Erythroblast (primary cell): Measurements from ENCODE around the gene LTA.
A peak's percentile ranks its signal among the peaks of the same experiment; 100 is the strongest.

Experiments
- DNase-seq, 2 experiments: peaks; one replicate each; lab custom pipeline; 2025; lab: John Stamatoyannopoulos, UW
- GATA1 ChIP-seq: IDR thresholded peaks from 2 replicates; pipeline ENCODE4 v1.6.1; 2011; ENCODE audit warnings: low read depth, mild to moderate bottlenecking, control low read depth, low read length, moderate library complexity
- POLR2A ChIP-seq: IDR thresholded peaks from 2 replicates; pipeline ENCODE4 v1.6.1; 2011; ENCODE audit warnings: mild to moderate bottlenecking, low read length

Gene LTA

DNA sequence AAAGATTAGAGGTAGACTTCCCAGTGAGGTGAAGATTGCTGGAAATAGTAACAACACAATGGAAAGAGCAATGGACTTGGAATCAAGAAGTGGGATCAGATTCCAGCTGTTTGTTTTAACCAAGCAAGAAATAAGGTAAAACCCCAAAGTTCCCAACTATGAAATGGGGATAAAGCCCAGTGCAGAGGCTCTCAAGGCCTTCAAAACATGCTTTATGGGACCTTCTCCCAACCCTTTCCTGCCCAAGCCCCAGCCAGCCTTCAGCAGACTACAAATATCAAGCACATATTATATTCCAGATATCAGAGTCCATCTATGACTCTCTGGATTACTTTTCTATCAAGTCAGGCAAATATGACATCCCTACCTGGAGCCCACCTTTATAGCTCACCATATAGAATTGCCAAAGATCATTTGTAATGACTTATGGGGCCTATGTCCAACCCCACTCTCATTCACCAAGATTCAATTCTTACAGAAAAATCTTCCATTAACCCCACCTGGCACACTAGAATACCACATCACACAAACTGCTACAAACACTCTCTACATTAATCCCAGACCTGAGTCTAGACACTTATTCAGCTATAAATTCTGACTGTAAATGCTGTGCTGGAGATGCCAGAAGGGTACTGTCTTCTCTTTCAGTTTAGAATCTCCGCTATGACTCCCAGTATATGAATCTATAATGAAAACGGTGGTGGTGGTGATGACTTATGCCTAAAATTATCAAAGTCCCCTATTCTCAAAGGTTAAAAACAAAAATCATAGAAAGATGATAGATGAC lies 36.4 kb upstream of the LTA start:
- TF ChIP-seq GATA1 (no peak), POLR2A (no peak)
- DNase-seq = no peak

- TF ChIP-seq GATA1 = no peak
- TF ChIP-seq POLR2A = no peak
- DNase-seq = no peak
Observed at GRCh38 chr6:31538805-31539400, 33.2 kb upstream of the LTA start.

DNA sequence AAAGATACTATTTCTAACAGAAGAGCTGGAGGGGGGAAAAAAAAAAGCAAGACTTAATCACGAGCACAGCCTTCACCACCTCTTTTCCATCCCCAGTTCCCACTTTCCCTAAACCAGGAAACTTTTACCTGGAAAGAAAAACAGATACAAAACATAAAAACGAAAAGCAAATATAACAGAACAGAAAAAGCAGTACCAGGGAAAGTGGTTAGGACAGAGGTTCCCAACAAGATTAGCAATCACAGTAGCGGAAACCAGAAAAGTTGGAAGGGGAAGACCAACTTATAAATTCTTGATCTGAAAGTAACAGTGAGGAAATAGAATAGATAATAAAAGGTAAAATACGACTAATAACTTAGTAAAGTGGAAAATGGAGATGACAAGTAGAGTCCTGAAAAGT lies 31.4 kb upstream of the LTA start:
- no peak for TF ChIP-seq POLR2A
- TF ChIP-seq GATA1 = no peak
- no peak for DNase-seq

DNA sequence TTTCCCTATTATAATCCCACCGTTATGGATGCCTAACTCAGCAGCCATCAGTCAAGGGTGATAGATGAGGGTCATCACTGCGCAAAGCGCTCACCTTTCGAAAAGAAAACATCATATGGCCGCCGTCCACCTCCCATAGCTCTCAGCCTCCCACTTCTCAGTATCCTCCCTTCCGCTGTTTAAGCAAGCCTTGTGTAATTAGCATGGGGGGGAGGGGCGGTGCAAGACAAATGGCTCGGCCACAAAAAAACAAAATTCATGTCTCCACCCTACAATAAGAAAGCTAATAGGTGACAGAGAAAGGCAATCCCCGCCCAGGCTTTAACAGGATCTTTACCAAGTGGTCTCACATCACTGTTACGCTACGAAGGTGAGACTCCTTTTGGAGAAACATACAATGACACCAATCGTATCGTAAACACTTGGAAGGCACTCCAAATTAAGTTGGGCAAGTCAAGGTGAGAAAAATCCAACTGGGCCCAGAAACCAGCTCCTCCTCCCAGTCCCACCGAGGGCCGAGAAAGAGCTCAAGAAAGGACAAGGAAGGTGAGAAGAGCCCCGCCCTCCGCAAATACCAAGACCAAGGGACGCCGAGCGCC lies 30.9 kb upstream of the LTA start:
- TF ChIP-seq GATA1 = no peak
- no peak for TF ChIP-seq POLR2A
- peak; percentile 79 to 83 for DNase-seq

DNA sequence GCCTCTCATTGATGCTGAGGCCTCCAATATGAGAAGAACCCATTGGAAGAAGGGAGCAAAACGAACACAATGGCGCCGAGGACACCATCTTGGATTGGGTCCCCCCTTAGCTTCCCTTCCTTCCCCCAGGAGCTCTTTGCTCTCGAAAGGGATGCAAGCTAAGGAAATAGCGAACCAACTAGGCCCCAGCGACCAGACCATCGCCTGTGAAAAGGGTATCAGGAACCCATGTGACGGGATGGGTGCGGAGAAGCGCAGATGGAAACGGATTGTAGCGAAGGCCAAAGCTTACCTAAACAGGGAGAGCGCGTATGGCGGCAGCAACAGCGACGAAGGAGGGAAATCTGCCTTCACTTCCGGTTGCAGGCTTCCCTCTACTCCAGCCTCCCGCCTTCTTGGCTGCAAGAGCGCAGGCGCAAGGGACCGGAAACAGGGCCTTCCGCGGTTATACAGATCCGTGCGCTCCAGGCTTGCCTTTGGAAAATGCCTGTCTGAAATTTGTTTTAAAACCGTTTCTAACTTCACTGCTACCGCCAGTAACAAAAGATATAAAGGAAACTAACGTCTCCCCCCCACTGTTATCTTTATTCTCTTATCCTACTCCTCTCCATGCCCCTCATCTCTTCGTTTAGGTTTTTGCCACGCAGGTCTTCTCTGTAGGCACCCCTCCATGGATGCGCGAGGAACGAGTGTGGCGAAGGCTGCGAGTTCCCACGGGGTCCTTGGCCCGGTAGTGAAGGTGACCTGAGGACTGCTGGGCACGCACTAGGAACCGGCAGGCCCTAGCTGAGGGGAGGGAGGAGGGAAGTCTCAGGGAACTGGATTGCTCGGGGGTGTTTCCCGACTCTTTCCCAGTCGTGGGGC lies 30.2 kb upstream of the LTA start, which contains the start of gene DDX39B:
TSS of gene DDX39B (minus strand) at position 346 of the 864 bp plus-strand sequence. CDS start 1,471 bp downstream, outside the sequence.
- peak; percentile 98 for DNase-seq
- TF ChIP-seq POLR2A (peak; percentile 98), GATA1 (no peak)

DNA sequence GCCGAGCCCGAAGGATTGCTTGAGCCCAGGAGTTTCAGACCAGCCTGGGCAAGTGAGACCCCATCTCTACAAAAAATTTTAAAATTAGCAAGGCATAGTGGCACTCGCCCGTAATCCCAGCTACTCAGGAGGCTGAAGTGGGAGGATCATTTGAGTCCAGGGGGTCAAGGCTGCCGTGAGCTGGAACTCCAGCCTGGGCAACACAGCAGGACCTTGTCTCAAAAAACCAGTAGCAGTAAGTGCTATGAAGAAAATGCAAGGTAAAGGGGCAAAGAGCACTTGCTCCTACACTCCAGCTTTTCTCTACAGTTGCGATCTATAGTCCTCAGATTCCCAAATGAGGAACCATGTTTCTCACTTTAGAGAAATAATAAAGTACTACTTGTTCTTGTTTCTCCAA lies 28.4 kb upstream of the LTA start:
- TF ChIP-seq POLR2A (no peak), GATA1 (no peak)
- no peak for DNase-seq

DNA sequence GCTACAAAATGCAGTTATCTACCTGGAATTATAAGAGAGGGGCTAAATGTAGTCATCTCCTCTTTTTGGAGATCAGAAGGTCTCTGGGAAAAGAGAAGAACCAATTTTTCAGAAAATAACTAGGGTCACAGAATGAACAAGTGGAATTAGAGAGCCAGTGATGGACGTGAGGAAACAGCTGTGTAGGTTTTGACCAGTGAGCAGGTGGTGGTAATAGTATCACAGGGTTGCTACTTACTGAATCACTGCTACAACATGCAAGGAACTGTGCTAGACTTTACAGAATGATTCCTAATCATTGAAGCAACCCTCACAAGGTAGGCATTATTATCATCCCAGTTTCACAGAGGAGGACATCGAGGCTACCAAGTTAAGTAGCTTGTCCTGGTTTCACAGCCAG lies 27.4 kb upstream of the LTA start:
- TF ChIP-seq POLR2A = no peak
- no peak for TF ChIP-seq GATA1
- DNase-seq = no peak

DNA sequence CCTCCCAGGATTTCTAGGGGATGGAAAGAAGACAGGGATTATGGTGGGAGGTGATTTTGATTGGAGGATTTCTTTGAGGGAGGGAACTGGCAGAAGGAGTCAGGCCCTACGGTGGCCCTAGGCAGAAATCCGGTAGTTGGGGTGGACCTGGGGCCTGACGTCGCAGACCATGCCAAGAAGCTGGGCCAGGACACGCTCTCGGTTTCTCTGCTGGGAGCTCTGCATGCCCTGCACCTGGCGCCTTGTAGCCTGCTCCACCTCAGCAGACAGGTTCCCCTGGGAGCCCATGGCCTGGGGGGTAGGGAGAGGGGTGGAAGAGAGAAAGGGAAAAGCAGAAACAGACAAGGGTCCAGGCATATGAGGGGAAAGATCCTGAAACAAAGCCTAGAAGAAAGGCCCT lies 26.8 kb upstream of the LTA start:
- TF ChIP-seq GATA1 = no peak
- no peak for TF ChIP-seq POLR2A
- no peak for DNase-seq

DNA sequence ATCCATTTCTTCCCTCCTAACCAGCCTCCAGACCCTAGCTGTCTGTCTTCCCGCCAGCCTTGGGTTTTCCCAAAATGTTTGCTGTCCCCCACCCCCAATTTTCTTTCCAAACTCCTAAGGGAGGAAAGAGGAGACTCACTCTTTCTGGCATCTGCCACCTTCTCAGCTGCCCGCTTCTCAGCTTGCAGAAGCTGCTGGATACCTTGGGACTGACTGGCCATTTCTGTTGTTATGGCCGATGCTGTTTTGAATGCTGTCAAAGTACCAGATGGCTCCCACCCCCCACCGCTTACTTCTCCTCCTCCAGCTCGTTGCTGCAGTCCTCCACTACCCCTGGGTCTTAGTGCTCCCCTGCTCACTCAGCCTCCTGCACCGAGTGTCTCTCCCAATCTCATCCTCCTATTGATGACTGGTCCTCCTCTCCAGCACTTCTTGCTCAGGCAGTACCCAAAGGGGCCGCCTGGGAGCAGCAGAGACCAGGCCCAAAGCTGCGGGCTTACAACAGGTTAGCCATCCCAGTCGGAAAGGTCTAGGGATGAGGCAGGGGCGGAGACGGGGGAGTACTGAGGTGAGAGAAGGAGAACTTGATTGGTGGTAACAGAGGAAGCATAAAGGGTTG lies 25.6 kb upstream of the LTA start, which contains the start of gene ATP6V1G2:
TSS of gene ATP6V1G2 (minus strand) at position 270 of the 619 bp plus-strand sequence. CDS start at position 221, 49 bp downstream.
- peak; percentile 83 to 90 for DNase-seq
- TF ChIP-seq POLR2A = no peak

DNA sequence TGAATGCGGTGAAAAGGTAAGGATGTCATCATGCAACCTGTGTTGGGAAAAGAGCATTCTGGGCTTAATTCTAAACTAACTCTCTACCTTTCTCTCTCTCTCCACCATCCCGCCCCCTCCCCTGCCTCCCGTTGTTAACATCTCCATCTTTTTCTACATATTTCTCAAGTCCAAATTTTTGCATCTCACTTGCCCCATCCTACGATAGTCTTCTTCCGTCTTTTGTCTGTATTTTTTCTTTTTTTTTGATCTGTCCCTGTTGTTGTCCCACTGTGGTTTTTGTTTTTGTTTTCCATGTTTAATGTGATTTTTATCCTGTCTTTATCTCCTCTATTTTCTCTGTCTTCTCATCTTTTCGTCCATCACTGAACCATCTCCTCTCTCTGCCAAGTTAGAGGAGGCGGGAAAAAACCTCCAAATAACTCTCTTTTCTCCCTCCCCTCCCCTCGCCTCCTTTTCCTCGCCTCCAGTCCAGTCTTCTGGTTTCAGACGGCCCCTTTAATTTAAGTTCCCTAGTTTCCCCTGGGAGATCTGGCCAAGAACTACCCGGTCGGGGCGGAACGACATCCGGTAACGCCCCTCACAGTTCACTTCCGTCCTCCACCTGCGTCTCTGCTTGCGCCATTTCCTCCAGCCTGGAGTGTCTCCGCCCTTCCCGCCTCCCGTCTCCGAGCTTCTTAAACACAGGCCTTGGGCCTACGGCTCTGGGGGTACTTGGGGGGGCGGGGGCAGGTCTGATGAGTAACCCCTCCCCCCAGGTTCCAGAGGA lies 24.9 kb upstream of the LTA start, which contains the start of gene NFKBIL1:
TSS of gene NFKBIL1 (plus strand) at position 651 of the 769 bp plus-strand sequence. CDS start at position 738, 87 bp downstream.
- peak; percentile 96 to 97 for DNase-seq
- TF ChIP-seq GATA1 (no peak), POLR2A (peak; percentile 65)

- no peak for TF ChIP-seq GATA1
- peak; percentile 29 for TF ChIP-seq POLR2A
- DNase-seq = no peak
Observed at GRCh38 chr6:31547727-31548543, 24.2 kb upstream of the LTA start.

GRCh38 chr6:31548544-31548873 lies 23.6 kb upstream of the LTA start:
- TF ChIP-seq GATA1 (no peak), POLR2A (no peak)
- DNase-seq = no peak

GRCh38 chr6:31551371-31551770 lies 20.7 kb upstream of the LTA start:
- DNase-seq = peak; percentile 51 to 52
